SK-N-MC (cell line): ENCODE measurements around the gene STH.

ENCODE experiments used
- EZH2 ChIP-seq: fragments of 200-600 bp; sonication (generic); IDR thresholded peaks from one replicate; pipeline ENCODE4 v1.6.1; 2017; ENCODE audit warnings: antibody characterized with exemption
- POLR2AphosphoS5 ChIP-seq: IDR thresholded peaks from 2 replicates; pipeline ENCODE4 v1.6.1; 2012; ENCODE audit warnings: mild to moderate bottlenecking, low read depth, low read length, borderline replicate concordance

GRCh38 chr17:46001390-46002310, 2.6 kb downstream of the STH start:
- no peak for TF ChIP-seq EZH2
- no peak for TF ChIP-seq POLR2AphosphoS5
